ENCODE results near the gene LANCL1.
"Not testable (repeated sequence)": the region's sequence is repeated elsewhere in the genome, so short reads cannot be mapped to it uniquely, and the experiment has no call there.

Gene LANCL1

DNA sequence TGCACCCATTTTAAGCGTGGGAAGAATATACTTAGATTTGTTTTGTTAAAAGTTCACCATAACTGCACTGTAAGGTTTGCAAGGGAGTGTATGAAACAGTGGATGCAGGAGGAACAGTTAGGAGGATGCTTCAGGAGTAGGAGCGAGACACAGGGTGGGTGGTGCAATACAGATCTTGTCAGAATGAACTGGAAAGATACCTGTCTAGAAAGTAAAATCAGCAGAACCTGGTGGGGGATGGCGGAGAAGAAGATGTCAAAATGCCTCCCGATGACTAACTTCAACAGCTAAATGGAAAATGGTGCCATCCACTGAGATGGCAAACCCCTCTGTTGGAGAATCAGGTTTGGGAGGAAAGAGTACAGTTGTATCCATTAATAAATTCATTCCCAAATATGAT, 18.2 kb downstream of the LANCL1 start:
- no peak for DNase-seq

DNA sequence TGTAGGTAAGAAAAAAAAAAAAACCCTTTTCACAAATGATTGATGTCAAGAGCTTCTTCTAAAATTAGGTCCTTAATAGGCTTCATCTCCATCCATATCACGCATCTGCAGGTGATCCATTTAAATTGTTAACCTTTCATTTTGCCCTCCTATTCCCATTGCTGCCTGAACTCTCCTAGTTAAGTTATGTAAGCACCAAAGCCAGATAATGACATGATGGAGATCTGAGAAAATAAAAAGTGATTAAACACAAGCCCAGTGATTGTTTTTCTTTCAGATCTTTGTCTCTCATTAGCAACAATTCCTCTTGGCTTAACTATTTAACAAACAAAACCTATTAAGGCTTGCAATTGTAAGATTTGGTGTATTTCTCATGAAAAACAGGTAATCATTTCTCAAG, 20.0 kb downstream of the LANCL1 start:
- DNase-seq, result no peak

DNA sequence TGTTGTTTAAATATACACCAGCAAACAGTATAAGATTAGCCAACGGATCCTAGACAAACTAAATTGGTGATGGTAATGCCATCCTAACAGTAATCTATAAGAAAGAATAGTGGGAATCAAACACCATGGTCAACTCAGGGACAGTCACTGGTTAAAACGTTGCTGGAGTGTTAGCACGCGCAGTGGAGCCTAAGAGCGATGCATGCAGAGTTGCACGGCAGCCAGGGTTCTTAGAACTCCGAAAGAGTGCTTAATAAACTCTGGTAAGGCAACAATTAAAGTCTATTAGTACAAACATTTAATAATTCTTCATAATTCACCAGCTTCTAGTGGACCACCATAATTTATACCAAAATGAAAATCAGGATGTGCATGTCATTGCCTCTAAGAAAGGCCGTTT, 22.2 kb downstream of the LANCL1 start:
- no peak for DNase-seq

DNA sequence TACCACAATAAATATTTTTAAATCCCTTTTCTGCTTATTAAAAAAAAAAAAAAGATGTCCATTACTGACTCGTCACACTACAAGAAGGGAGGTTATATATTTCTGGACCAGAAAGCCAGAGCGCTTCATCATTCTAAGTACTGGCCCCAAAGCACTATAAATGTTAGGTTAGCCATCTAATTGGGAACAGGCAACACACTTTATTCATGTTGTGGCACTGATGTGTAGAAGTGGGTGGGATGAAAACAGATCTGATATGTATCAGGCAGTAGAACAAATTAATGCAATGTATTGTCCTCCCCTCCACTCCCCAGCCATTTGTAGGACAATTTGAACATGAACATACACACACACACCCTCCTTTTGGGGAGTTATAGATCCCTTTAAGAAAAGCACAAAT, 24.4 kb downstream of the LANCL1 start:
- DNase-seq, result no peak

GRCh38 chr2:210450942-210451341, 25.6 kb downstream of the LANCL1 start:
- not testable (repeated sequence) for DNase-seq

- DNase-seq, result no peak
These were observed 30.8 kb downstream of the LANCL1 start for GRCh38 chr2:210445732-210446131.

GRCh38 chr2:210445116-210445707, 31.3 kb downstream of the LANCL1 start:
- DNase-seq, result no peak

DNA sequence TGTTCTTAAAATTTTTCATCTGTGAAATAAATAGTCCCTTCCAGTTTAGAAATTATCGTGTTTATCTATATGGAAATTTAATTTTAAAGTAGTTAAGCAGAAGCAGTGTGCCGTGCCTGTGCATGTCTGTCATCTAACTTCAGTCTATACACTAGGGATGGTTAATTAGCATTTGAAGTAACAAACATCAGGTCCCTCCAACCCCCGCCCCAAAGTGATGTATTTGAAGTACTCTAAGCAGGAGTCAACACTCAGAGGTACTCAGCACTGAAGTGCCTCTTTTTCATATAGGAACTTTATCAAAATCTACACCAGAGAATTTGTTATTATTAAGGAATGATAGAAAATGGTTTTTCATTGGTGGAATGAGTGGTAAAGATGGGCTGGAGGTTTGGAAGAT, 33.0 kb downstream of the LANCL1 start:
- peak; percentile 35 for DNase-seq

DNA sequence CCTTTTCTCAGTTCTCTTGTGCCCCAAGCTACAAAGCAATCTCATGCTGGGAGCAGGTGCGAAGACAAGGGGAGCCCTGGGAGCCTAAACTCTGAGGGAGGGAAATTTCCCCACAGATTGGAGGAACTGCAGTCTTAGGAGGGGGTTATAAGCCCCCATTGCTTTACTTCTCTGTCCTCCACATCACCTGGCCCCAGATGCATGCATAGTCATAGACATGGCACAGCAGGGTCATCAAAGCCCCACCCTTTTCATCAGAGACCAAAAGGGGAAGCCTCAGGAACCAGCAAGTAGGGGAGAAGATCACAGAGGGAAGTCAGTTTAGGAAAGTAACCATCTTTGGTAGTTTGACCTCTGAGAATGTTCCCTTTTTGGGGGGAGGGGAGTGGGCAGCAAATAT, 33.7 kb downstream of the LANCL1 start:
- no peak for DNase-seq

- no peak for DNase-seq
These were observed 34.1 kb downstream of the LANCL1 start for GRCh38 chr2:210442457-210442856.

DNA sequence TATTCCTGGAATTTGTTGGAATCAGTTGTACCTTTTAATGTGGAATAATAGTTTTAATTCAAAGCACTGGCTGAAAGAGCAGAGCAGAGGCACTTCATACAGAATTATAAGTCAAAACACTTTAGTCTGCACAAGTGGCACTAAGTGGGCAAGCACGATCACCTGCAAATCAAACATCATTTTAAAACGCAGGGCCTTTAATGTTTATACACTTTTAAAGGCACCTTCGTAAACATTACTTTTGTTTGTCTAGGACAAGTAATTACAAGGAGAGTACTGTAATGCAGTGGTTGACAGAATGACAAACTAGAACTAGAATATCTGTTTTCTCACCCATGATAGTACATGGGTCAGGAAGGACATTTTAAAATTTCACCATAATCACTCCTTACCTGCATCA, 36.4 kb downstream of the LANCL1 start:
- DNase-seq, result peak; percentile 75

DNA sequence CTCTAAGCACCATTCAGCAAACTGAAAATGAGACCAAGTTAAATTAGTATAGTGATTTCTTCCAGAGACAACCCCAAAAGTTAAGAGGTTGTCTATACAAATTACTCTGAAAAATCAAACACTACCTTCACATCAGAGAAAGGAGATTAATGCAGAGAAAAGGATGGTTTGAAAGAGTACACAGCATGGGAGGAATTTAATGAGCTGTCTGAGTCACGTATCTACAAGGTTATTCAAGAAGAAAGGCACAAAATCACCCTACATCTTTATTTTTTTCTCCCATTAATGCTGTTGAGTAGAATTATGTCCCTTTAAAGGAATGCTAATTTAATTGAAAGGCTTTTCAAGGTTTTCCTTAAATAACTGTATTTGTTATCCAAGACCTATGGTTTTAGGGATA, 41.1 kb downstream of the LANCL1 start:
- no peak for DNase-seq

GRCh38 chr2:210432633-210433032, 43.9 kb downstream of the LANCL1 start:
- no peak for DNase-seq

DNA sequence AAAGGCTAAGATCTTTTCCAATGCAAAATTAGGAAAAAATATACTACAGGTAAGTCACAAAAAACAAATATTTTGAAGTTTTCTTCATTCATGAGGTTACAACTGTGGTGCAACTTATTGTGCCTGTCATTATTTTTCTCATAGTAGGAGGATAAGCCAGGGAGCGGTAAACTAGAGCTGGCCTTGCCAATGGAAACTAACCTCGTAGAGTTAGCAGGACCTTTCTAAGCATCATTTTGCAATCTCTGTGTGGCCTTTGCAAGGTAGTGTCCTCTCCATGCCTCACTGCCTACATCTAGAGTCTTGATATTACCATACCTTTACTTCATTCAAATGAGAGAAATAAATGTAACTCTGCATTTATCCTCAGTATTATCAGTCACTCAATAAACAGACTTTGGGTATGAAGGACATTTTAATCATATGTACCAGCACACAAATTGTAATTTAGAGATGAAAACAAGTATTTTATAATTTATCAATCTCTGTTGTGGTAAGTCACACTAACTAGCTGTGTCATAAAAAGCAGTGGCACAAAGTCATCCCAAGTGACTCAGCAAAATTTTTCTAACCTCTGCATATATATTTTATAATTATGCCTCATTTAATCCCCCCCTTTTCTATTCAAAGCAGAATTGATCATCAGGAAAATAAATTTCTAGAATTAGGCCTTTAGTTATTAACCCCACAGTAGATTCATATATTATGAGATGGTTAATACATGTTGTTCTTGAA, 47.0 kb downstream of the LANCL1 start:
- DNase-seq, result no peak

- no peak for DNase-seq
These were observed 48.0 kb downstream of the LANCL1 start for GRCh38 chr2:210428393-210429179.

- not testable (repeated sequence) for DNase-seq
These were observed 49.2 kb downstream of the LANCL1 start for GRCh38 chr2:210427309-210427708.

DNA sequence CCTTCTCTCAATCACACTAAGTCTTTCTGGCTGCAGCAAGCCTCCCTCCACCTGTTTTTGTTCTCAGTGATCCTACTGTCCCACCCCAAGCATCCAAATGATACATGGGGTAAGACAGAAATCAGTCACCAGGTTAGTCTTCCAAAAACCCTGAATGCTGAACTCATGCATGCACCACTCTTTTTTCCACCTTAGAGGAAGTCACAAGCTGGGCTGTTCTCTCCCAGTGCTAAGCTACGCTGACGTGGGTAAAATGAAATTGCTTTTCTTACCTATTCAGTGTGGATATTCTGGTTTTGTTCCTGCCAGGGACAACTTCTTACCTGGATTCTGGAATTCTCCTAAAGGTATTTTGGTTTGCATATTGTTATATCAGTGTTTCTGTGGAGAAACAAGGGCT, 54.2 kb downstream of the LANCL1 start:
- DNase-seq, result no peak

GRCh38 chr2:210421916-210422315, 54.6 kb downstream of the LANCL1 start:
- DNase-seq, result peak; percentile 29

- no peak for DNase-seq
These were observed 63.9 kb downstream of the LANCL1 start for GRCh38 chr2:210412660-210413059.

GRCh38 chr2:210410542-210410941, 66.0 kb downstream of the LANCL1 start:
- DNase-seq, result no peak

DNA sequence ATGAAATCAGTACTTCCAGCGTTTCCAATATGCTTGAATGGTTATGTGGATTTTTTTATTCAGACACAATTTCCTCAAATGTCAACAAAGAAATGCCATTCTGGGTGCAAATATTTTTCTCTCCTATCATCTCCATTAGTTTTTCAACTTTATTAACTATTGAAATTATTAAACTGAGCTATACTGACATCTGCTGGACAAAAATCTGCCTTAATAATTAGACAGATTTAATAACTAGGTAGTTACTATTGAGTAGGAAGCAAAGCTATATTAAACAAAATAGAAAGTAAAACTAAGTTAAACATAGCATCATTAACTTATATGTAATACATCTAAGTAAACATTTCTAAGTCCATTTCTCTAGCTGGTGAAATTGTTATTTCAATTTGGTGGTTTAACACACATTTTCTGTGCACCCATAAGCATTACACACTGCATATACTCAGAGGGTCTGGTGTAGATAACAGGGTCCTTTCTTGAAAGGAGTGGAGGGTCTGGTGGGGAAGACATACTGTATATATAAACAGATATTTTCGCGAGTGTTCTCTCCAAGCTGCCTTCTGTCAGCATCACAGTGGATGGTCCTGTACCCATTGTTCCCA, 77.0 kb downstream of the LANCL1 start:
- no peak for DNase-seq

GRCh38 chr2:210392469-210392881, 84.1 kb downstream of the LANCL1 start:
- DNase-seq, result no peak

GRCh38 chr2:210389856-210390255, 86.7 kb downstream of the LANCL1 start:
- no peak for DNase-seq

DNA sequence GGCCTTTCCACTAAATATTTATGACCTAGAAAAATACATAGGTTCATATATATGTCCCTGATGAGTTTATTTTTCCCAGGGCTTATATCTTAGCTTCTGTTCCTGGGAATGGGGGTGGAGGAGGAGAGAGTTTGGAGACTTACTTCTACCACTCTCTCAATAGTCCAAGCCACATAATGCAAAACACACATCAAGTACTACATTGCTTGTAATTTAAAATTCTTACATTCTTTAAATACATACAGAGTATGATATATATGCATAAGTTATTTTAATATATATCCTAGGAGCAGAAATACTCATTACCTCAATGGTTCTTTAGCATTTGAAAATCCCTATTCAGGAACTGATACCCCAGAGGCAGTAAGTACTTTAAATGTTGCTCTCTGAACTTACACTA, 88.4 kb downstream of the LANCL1 start:
- DNase-seq, result no peak

All from DMS79 treated with DMSO at 0.1 percent for 48 hours (cell line).